RWPE2 (cell line): ENCODE measurements around the gene LSS.
"Not testable (repeated sequence)": the region's sequence is repeated elsewhere in the genome, so short reads cannot be mapped to it uniquely, and the experiment has no call there.

ENCODE experiments used
- ATAC-seq: fragments of 200-7000 bp; cut with Tn5 transposase; 3 replicates; pipeline ENCODE4 v1.9.1; 2021; ENCODE audit warnings: low read depth
- DNase-seq: peaks from one replicate; pipeline ENCODE4 v3.0.0-alpha.2; 2020; ENCODE audit warnings: low spot score
- H3K27ac ChIP-seq: fragments of 450-650 bp; 2 replicates; pipeline ENCODE4 v1.5.1; 2017; ENCODE audit warnings: mild to moderate bottlenecking; ENCODE audit not compliant: poor library complexity, severe bottlenecking
- H3K27me3 ChIP-seq: fragments of 250-450 bp; sonication (Bioruptor Pico); 2 replicates; pipeline ENCODE4 v1.5.1; 2021; ENCODE audit warnings: mild to moderate bottlenecking, moderate library complexity; ENCODE audit not compliant: insufficient read depth, poor library complexity, severe bottlenecking
- H3K36me3 ChIP-seq: fragments of 250-450 bp; sonication (Bioruptor Pico); 2 replicates; pipeline ENCODE4 v1.5.1; 2020; ENCODE audit warnings: low read depth, mild to moderate bottlenecking, moderate library complexity
- H3K4me1 ChIP-seq: fragments of 250-450 bp; sonication (Bioruptor Pico); 2 replicates; pipeline ENCODE4 v1.5.1; 2021; ENCODE audit warnings: mild to moderate bottlenecking, moderate library complexity; ENCODE audit not compliant: insufficient read depth, poor library complexity, severe bottlenecking
- H3K4me3 ChIP-seq: fragments of 250-450 bp; sonication (Bioruptor Pico); 2 replicates; pipeline ENCODE4 v1.5.1; 2021; ENCODE audit warnings: mild to moderate bottlenecking, moderate library complexity; ENCODE audit not compliant: severe bottlenecking
- H3K9me3 ChIP-seq: fragments of 250-450 bp; sonication (Bioruptor Pico); 2 replicates; pipeline ENCODE4 v1.5.1; 2021; ENCODE audit warnings: mild to moderate bottlenecking, moderate library complexity; ENCODE audit not compliant: severe bottlenecking
- TF ChIP-seq, protein P1 (sequence below): fragments of 450-650 bp; IDR thresholded peaks from one replicate; pipeline ENCODE4 v1.5.1; 2017; ENCODE audit warnings: mild to moderate bottlenecking, moderate library complexity; ENCODE audit not compliant: poor library complexity, severe bottlenecking

The LSS gene

DNA sequence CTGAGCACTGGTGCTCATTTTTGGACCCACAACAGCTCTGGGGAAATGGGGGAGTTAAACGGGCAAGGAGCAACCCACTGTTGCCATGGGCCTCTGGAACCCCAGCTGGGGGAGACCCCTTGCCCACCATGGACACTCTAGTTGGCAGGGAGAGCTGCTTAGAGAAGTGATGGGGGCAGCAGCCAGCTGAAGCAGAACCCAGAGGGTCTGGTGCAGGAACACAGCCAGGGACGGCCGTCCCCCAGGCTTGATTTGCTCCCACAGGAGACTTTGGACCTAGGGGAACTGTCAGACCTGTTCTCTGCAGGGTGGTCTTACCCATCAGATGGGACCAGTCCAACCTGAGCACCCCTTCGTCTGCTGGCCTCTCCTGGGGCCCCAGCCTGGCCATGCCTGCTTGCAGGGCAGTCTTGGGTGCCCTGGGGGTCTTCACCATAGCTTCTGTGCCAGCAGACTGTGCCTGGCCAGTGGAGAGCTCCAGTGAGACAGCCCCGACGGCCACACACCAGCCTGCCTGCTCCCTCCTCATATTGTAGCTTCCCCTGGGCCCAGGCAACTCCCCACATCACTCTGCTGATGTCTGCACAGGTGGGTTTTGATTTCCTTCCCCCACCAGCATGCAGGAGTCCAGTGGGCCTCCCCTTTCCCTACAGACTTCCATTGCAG, 55.6 kb downstream of the LSS start:
- Histone ChIP-seq H3K36me3 (0 out of 2 replicates have a peak, but pooled peaks cover 3% of the 10 kb centered on the region), H3K4me1 (no peaks in the 10 kb centered on the region), H3K27me3 (no peaks in the 10 kb centered on the region), H3K9me3 (peaks cover 5% of the 10 kb centered on the region), H3K4me3 (no peak overlapping the region), H3K27ac (no peak overlapping the region)
- DNase-seq, result peak; percentile 58
- no peak for ATAC-seq
- TF ChIP-seq, protein P1, sequence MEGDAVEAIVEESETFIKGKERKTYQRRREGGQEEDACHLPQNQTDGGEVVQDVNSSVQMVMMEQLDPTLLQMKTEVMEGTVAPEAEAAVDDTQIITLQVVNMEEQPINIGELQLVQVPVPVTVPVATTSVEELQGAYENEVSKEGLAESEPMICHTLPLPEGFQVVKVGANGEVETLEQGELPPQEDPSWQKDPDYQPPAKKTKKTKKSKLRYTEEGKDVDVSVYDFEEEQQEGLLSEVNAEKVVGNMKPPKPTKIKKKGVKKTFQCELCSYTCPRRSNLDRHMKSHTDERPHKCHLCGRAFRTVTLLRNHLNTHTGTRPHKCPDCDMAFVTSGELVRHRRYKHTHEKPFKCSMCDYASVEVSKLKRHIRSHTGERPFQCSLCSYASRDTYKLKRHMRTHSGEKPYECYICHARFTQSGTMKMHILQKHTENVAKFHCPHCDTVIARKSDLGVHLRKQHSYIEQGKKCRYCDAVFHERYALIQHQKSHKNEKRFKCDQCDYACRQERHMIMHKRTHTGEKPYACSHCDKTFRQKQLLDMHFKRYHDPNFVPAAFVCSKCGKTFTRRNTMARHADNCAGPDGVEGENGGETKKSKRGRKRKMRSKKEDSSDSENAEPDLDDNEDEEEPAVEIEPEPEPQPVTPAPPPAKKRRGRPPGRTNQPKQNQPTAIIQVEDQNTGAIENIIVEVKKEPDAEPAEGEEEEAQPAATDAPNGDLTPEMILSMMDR, result no peak

DNA sequence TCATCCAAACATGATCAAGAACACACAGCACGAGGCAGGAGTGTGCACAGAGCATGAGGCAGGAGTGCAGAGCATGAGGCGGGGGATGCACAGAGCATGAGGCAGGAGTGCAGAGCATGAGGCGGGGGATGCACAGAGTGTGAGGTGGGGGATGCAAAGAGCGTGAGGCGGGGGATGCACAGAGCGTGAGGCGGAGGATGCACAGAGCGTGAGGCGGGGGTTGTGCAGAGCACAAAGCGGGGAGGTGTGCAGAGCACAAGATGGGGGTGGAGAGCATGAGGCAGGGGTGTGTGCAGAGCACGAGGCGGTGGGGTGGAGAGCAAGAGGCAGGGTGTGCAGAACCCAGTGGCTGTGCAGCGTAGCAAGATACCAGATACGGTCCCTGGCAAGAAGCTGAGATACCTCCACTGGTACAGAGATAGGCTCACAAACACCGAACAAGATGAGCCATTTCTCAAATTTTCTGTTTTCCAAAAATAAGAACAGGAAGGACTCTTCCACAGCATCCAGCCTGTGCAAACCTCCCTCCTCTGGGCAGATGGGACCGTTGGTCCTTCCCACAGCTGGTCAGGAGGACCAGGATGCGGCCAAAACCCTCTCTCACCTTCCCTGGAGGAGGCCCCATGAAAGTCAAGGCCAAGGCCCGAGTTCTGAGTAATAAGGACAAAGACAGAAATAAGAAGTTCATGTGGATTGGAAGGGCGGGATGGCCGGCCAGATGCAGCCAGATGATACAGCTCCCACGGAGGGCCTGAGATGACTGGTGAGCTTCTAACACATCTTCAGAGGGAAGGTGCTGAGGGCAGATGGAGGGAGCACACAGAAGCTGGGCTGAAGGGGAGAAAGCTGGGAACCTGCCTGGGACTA, 56.3 kb downstream of the LSS start:
- H3K36me3 ChIP-seq, result 0 out of 2 replicates have a peak, but pooled peaks cover 3% of the 10 kb centered on the region
- no peak overlapping the region for H3K27ac ChIP-seq
- ATAC-seq (no peak), DNase-seq (no peak)
- H3K9me3 ChIP-seq, result peaks cover 3% of the 10 kb centered on the region
- H3K27me3 ChIP-seq, result no peaks in the 10 kb centered on the region
- H3K4me3 ChIP-seq, result no peak overlapping the region
- H3K4me1 ChIP-seq, result no peaks in the 10 kb centered on the region
- TF ChIP-seq, protein P1, result no peak

DNA sequence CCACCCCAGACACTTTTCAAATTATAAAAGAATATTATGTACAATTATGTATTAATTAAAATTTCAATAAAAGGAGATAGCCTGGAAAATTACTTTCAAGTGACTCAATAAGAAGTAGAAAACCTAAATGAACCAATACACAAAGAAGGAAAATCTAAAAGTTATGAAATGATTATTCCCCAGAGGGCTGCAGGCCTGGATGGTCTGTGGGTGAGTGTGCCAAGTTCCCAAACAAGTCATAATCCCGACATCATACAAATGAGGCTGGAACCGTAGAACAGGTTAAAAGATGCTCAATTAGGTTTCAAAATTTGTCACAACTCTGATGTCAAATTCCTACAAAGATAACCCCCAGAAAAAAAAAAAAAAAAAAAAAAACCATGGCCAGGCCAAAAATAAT, 57.0 kb downstream of the LSS start:
- ATAC-seq, result no peak

DNA sequence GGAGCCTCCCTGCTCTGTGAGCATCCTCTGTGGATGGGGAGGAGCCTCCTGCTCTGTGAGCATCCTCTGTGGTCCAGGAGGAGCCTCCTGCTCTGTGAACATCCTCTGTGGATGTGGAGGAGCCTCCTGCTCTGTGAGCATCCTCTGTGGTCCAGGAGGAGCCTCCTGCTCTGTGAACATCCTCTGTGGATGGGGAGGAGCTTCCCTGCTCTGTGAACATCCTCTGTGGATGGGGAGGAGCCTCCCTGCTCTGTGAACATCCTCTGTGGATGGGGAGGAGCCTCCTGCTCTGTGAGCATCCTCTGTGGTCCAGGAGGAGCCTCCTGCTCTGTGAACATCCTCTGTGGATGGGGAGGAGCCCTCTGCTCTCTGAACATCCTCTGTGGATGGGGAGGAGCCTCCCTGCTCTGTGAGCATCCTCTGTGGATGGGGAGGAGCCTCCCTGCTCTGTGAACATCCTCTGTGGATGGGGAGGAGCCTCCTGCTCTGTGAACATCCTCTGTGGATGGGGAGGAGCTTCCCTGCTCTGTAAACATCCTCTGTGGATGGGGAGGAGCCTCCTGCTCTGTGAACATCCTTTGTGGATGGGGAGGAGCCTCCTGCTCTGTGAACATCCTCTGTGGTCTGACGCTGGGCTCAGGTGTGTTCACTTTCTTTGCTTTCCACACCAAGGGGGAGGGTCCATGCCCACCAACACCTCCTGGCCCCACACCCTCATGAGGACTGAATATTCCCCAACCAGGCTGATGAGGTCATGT, 58.0 kb downstream of the LSS start:
- H3K36me3 ChIP-seq, H3K27me3 ChIP-seq, ATAC-seq, H3K27ac ChIP-seq, H3K9me3 ChIP-seq, H3K4me1 ChIP-seq, DNase-seq, H3K4me3 ChIP-seq: not testable (repeated sequence)

More for the DNA sequence above, 57.0 kb downstream of the LSS start:
- Histone ChIP-seq H3K4me3 (no peak overlapping the region), H3K4me1 (no peaks in the 10 kb centered on the region), H3K36me3 (0 out of 2 replicates have a peak, but pooled peaks cover 3% of the 10 kb centered on the region), H3K9me3 (peaks cover 3% of the 10 kb centered on the region), H3K27me3 (no peaks in the 10 kb centered on the region), H3K27ac (no peak overlapping the region)
- TF ChIP-seq, protein P1, result no peak
- no peak for DNase-seq

DNA sequence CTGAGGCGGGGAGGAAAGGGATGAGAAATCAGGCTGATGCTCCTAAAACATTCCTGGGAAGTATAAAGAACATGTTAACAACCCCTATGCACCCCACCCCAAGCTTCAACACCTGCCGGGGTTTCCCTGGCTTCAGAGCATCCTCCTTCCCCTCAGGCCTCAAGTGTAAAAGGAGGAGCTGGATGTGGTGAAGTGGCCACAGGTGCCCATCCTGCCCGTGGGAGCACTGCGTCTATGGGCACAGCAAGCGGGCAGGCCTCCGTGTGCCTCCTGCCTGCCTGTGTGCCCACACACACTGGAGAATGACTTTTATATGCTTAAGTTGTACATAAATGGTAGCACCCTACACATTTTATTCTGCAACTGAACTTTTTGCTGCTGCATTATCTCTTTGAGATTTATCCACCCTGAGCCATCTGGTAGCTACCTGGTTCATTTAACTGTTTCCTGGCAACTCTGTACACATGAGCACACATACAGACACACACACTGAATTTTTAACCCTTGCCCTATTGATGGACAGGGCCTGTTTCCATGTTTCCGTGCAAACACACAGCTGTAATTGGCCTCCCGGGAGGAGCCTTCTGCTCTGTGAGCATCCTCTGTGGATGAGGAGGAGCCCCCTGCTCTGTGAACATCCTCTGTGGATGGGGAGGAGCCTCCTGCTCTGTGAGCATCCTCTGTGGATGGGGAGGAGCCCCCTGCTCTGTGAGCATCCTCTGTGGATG, 59.8 kb downstream of the LSS start:
- no peak for DNase-seq
- ATAC-seq, result peak; percentile 31; the same call in 1 of the 3 replicates
- no peaks in the 10 kb centered on the region for H3K4me1 ChIP-seq
- no peak overlapping the region for H3K4me3 ChIP-seq
- H3K9me3 ChIP-seq, result no peaks in the 10 kb centered on the region
- H3K27ac ChIP-seq, result no peak overlapping the region
- H3K36me3 ChIP-seq, result peaks cover 3% of the 10 kb centered on the region; the same call in 1 of the 2 replicates
- no peaks in the 10 kb centered on the region for H3K27me3 ChIP-seq
- TF ChIP-seq, protein P1, result no peak
